Right atrium auricular region (tissue), 2 donors: ENCODE results near the gene PNMA6E. TPM values are rescaled to one million over a fixed set of nuclear protein-coding genes. Genes with fewer than 3 reads are reported as not detected.

ENCODE experiments used
- DNase-seq: peaks from one replicate; pipeline ENCODE4 v3.0.0-alpha.2; 2019; ENCODE audit warnings: low spot score
- H3K27ac ChIP-seq, 2 donors: fragments of 200-600 bp; sonication (generic); 1 replicate in 1 of 2; 2 replicates in 1 of 2; pipeline ENCODE4 v1.5.1; 2016 to 2019
- H3K27me3 ChIP-seq, 2 donors: fragments of 200-600 bp; sonication (generic); one replicate each; pipeline versions ENCODE4 v1.5.1 to v1.6.0; 2017 to 2019
- H3K36me3 ChIP-seq: fragments of 200-600 bp; sonication (generic); one replicate; pipeline ENCODE4 v1.5.1; 2016
- H3K4me1 ChIP-seq, 2 donors: fragments of 200-600 bp; sonication (generic); one replicate each; pipeline versions ENCODE4 v1.5.1 to v1.6.0; 2017 to 2019
- H3K4me3 ChIP-seq, 2 donors: fragments of 200-600 bp; sonication (generic); 1 replicate in 1 of 2; 2 replicates in 1 of 2; pipeline ENCODE4 v1.5.1; 2017 to 2019; ENCODE audit warnings: mild to moderate bottlenecking in 1 of 2, moderate library complexity in 1 of 2
- H3K9me3 ChIP-seq, 2 donors: fragments of 200-600 bp; sonication (generic); one replicate each; pipeline ENCODE4 v1.5.1; 2019
- CTCF ChIP-seq, 2 donors: fragments of 200-600 bp; sonication (generic); IDR thresholded peaks; one replicate each; pipeline ENCODE4 v1.5.1; 2019; ENCODE audit warnings: antibody characterized with exemption in 2 of 2
- total RNA-seq, 2 donors: library from RNA; depleted of rRNA; stranded (reverse); fragments of >200 nt; gene quantifications; one replicate each; pipeline ENCODE4 v1.1.0, GENCODE V29; 2016

The PNMA6E gene
- total RNA-seq, 2 donors from 2014 or later, result not detected

DNA sequence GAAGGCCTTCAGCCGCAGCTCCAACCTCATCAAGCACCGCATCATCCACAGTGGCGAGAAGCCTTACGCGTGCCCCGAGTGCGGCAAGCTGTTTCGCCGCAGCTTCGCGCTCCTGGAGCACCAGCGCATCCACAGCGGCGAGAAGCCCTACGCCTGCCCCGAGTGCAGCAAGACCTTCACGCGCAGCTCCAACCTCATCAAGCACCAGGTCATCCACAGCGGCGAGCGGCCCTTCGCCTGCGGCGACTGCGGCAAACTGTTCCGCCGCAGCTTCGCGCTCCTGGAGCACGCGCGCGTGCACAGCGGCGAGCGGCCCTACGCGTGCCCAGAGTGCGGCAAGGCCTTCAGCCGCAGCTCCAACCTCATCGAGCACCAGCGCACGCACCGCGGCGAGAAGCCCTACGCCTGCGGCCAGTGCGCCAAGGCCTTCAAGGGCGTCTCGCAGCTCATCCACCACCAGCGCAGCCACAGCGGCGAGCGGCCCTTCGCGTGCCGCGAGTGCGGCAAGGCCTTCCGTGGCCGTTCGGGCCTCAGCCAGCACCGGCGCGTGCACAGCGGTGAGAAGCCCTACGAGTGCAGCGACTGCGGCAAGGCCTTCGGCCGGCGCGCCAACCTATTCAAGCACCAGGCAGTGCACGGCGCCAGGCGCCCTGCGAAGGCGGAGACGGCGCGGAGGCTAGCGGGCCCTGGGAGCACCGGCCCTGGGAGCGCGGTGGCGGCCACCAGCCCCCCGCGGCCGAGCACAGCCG lies 19.9 kb upstream of the PNMA6E start:
- DNase-seq, result no peak
- Histone ChIP-seq H3K27me3 (no peaks in the 10 kb centered on the region), H3K4me1 (no peaks in the 10 kb centered on the region), H3K9me3 (no peaks in the 10 kb centered on the region), H3K36me3 (no peaks in the 10 kb centered on the region), H3K4me3 (no peak overlapping the region), H3K27ac (no peak overlapping the region)
- no peak for TF ChIP-seq CTCF (IDR thresholded peaks at IDR 0.05)

DNA sequence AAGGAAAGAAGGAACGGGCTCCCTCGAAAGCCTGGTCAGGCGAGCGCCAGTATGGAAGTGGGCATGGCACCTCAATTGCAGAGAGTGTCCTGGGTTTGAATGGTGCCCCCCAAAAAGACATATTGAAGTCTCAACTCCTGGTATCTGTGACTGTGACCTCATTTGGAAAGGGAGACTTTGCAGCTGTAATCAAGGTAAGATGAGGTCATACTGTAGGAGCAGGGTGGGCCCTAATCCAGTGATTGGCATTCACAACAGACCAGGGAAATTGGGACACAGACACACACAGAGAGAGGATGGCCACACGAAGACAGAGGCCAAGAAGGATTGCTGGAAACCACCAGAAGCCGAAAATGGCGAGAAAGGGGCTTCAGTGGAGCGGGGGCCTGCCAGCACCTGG lies 16.5 kb upstream of the PNMA6E start:
- DNase-seq, result no peak
- Histone ChIP-seq H3K4me3 (no peak overlapping the region), H3K9me3 (no peaks in the 10 kb centered on the region), H3K27me3 (no peaks in the 10 kb centered on the region), H3K27ac (no peak overlapping the region), H3K4me1 (no peaks in the 10 kb centered on the region), H3K36me3 (no peaks in the 10 kb centered on the region)
- no peak for TF ChIP-seq CTCF (IDR thresholded peaks at IDR 0.05)

DNA sequence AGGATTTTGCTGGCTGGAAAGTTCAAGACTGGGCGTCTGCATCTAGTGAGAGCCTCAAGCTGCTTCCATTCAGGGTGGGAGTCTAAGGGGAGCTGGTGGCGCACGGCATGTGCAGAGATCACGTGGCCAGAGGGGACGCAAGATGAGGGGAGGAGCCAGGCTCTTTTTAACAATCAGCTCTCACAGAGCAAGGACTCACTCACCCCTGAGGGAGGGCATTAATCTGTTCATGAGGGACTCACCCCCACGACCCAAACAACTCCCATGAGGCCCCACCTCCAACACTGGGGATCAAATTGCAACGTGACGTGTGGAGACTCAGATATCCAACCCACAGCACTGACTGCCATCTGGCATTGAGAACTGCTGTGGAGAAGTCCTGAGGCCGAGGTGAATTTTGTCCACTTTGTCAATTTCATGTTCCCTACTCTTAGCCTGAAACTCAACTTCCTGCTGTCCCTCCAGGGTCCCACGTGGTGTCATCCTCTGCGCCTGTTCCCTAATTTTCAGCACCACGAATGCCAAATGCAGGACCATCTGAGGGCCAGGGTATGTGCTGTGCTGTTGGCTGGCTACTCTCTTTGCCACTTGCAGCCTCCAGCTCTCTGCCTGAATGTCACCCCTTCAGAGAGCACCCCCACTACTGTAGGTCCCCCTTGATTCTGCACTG lies 15.8 kb upstream of the PNMA6E start:
- H3K27ac ChIP-seq, result no peak overlapping the region
- H3K36me3 ChIP-seq, result no peaks in the 10 kb centered on the region
- DNase-seq, result no peak
- H3K9me3 ChIP-seq, result no peaks in the 10 kb centered on the region
- H3K4me3 ChIP-seq, result no peak overlapping the region
- H3K27me3 ChIP-seq, result no peaks in the 10 kb centered on the region
- no peak for TF ChIP-seq CTCF (IDR thresholded peaks at IDR 0.05)
- H3K4me1 ChIP-seq, result peaks cover 0 to 2% of the 10 kb centered on the region in 2 donors

- H3K27me3 ChIP-seq, result no peaks in the 10 kb centered on the region
- DNase-seq, result no peak
- no peaks in the 10 kb centered on the region for H3K36me3 ChIP-seq
- H3K27ac ChIP-seq, result peak overlapping the region in 1 of 2 donors; percentile 61
- no peak overlapping the region for H3K4me3 ChIP-seq
- no peak for TF ChIP-seq CTCF (IDR thresholded peaks at IDR 0.05)
- H3K4me1 ChIP-seq, result peaks cover 0 to 7% of the 10 kb centered on the region in 2 donors
- H3K9me3 ChIP-seq, result no peaks in the 10 kb centered on the region
These were observed 13.8 kb upstream of the PNMA6E start for GRCh38 chrX:153414856-153415510.

DNA sequence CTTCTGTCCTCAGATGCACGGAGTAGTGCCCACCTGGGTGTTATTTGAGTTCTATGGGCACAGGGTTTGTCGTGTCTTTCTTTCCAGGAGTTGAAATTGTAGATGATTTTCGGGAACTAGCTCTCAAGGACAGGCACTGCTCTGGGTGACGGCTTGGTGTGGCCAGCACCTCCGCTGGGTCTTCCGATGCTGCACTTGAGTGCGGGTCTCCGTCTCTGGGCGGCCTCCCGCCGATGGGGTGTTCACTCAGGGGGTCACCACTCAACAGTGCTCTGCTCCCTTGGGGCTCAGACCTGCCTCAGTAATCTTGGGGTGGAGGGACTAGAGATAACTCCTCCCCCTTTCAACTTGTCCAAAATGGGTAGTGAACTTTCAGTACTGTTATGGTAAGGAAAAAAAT lies 12.6 kb upstream of the PNMA6E start:
- DNase-seq, result no peak
- H3K4me1 ChIP-seq, result peaks cover 0 to 7% of the 10 kb centered on the region in 2 donors
- no peaks in the 10 kb centered on the region for H3K36me3 ChIP-seq
- no peak for TF ChIP-seq CTCF (IDR thresholded peaks at IDR 0.05)
- no peak overlapping the region for H3K4me3 ChIP-seq
- H3K9me3 ChIP-seq, result no peaks in the 10 kb centered on the region
- no peaks in the 10 kb centered on the region for H3K27me3 ChIP-seq
- H3K27ac ChIP-seq, result no peak overlapping the region
